K562 (cell line): ENCODE results near the gene RPS10. TPM values are rescaled to one million over a fixed set of nuclear protein-coding genes. Genes with fewer than 3 reads are reported as not detected.

ENCODE experiments used
- ARHGAP35 ChIP-seq: fragments of 450-650 bp; IDR thresholded peaks from 2 replicates; pipeline ENCODE4 v1.6.1; 2018; ENCODE audit not compliant: partially characterized antibody
- CCAR2 ChIP-seq: fragments of 200-400 bp; formaldehyde crosslinking; IDR thresholded peaks from 2 replicates; pipeline ENCODE4 v1.6.1; 2017; ENCODE audit warnings: mild to moderate bottlenecking, low read depth, low read length
- MCM2 ChIP-seq: fragments of 450-650 bp; IDR thresholded peaks from 2 replicates; pipeline ENCODE4 v1.6.1; 2017; ENCODE audit warnings: low read depth, mild to moderate bottlenecking
- MTA3 ChIP-seq: fragments of 450-650 bp; formaldehyde crosslinking; IDR thresholded peaks from 2 replicates; pipeline ENCODE4 v1.6.1; 2017; ENCODE audit warnings: mild to moderate bottlenecking, borderline replicate concordance
- NR2C1 ChIP-seq, 2 experiments: fragments of 450-650 bp; IDR thresholded peaks; 2 replicates each; pipeline ENCODE4 v1.6.1; 2017; ENCODE audit warnings: mild to moderate bottlenecking in 2 of 2, antibody characterized with exemption in 1 of 2, inconsistent platforms in 1 of 2, missing compliant biosample characterization in 1 of 2, missing genetic modification characterization in 1 of 2
- POLR2H ChIP-seq: IDR thresholded peaks from 2 replicates; pipeline ENCODE4 v1.6.1; 2016; ENCODE audit warnings: missing genetic modification characterization, low read depth, mild to moderate bottlenecking, control low read depth, missing compliant biosample characterization, moderate library complexity
- RUNX1 ChIP-seq: sonication (generic); IDR thresholded peaks from 2 replicates; pipeline ENCODE4 v1.6.1; 2016; ENCODE audit warnings: antibody characterized with exemption, low read depth
- ZC3H11A ChIP-seq: IDR thresholded peaks from 2 replicates; pipeline ENCODE4 v1.6.1; 2012; ENCODE audit warnings: low read depth, low read length, improper control_type of control experiment
- ZKSCAN3 ChIP-seq: fragments of 250-450 bp; sonication (Bioruptor Pico); IDR thresholded peaks from 2 replicates; pipeline ENCODE4 v1.4.0; 2020
- ZNF766 ChIP-seq: fragments of 200-800 bp; sonication (Bioruptor generic); conservative IDR thresholded peaks from 2 replicates; pipeline ENCODE4 v1.6.1; 2016; ENCODE audit warnings: missing genetic modification characterization, missing compliant biosample characterization
- polyA plus RNA-seq, 8 experiments: library from polyadenylated mRNA; depleted of rRNA in 4 of 8; stranded (reverse) in 5 of 8; unstranded in 3 of 8; fragments of >200 nt; fragmentation: Nextera tagmentation in 2 of 8; fragmentation: Illumina TruSeq in 1 of 8; extraction: Ambion mirVana in 2 of 8; extraction: Trizol in 1 of 8; gene quantifications; 2 replicates each; pipeline versions ENCODE4 v1.2.1 to v1.2.3, GENCODE V29; 2011 to 2014; ENCODE audit warnings: inconsistent platforms in 1 of 8, missing spikeins in 1 of 8
- total RNA-seq, 7 experiments: library from RNA; depleted of rRNA in 6 of 7; stranded (reverse); fragments of >200 nt in 6 of 7; fragmentation: Illumina TruSeq in 2 of 7; extraction: Trizol in 2 of 7; gene quantifications; 2 replicates each; pipeline versions ENCODE4 v1.2.1 to v1.2.3, GENCODE V29; 2011 to 2021; ENCODE audit warnings: low replicate concordance in 1 of 7
- TF ChIP-seq, protein P1 (sequence below): fragments of 250-450 bp; sonication (Bioruptor Pico); IDR thresholded peaks from 2 replicates; pipeline ENCODE4 v1.5.0; 2021; ENCODE audit warnings: mild to moderate bottlenecking, borderline replicate concordance
- TF ChIP-seq, protein P2 (sequence below): fragments of 250-450 bp; sonication (Bioruptor Pico); IDR thresholded peaks from 2 replicates; pipeline ENCODE4 v1.5.0; 2021
- TF ChIP-seq, protein P3 (sequence below), 3 experiments: fragments of 200-800 bp in 1 of 3; fragments of 250-450 bp in 1 of 3; fragments of 450-650 bp in 1 of 3; sonication (Bioruptor Pico) in 1 of 3; sonication (Bioruptor generic) in 1 of 3; formaldehyde crosslinking in 1 of 3; IDR thresholded peaks; 2 replicates each; pipeline versions ENCODE4 v1.6.1 to v1.8.0; 2016 to 2022; ENCODE audit warnings: mild to moderate bottlenecking in 2 of 3, missing genetic modification characterization in 2 of 3, missing compliant biosample characterization in 1 of 3, moderate library complexity in 1 of 3
- TF ChIP-seq, protein P4 (sequence below), 2 experiments: fragments of 450-650 bp in 1 of 2; IDR thresholded peaks; 2 replicates each; pipeline ENCODE4 v1.6.1; 2011 to 2017; ENCODE audit warnings: low read depth in 2 of 2, antibody characterized with exemption in 1 of 2, borderline replicate concordance in 1 of 2, low read length in 1 of 2, mild to moderate bottlenecking in 1 of 2, mixed read lengths in 1 of 2; ENCODE audit not compliant: control insufficient read depth in 1 of 2
- TF ChIP-seq, protein P5 (sequence below): fragments of 450-650 bp; IDR thresholded peaks from 2 replicates; pipeline ENCODE4 v1.6.1; 2016; ENCODE audit warnings: missing biosample characterization, missing genetic modification characterization

The RPS10 gene
- total and polyA plus RNA-seq, 9 of the 15 experiments (the other 6 are each of a cell fraction or from before 2014, with no cell fraction given): 2,680 to 5,251 (median 3,876) TPM

DNA sequence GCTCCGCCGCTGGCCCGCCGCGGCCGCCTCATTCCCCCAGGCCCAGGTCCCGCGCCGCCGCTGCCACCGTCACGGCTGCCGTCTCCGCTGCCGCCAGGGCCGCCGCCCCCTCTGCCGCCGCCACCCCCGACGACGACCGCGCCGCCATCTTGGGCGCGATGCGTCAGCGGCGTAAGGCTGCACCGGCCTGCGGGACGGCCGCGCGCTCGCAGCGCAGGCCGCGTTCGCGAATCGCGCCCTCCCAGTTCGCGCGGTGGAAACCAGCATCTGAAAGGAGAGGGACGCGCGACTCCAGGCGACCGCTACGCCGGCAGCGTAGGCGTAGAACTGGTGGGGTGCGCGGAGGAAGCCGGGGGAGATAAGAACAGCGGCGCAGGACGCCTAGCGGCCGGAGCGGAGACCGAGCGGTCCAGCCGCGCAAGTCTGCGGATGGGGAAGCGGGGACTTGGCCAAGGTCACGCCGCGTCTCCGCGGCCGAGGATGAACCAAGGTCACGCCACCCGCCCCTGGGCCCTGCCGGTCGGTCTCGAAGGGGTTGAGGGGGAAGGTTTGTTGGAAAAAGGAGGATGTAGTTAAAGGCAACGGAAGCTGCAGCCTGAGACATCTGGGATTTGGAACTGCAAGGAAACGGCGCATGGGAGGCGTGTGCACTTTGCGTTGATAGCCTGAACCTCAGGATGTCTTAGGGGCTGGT is 33.2 kb downstream of the RPS10 start, which contains the start of gene NUDT3 (continued):
- TF ChIP-seq RUNX1: no peak
- TF ChIP-seq, protein P1, sequence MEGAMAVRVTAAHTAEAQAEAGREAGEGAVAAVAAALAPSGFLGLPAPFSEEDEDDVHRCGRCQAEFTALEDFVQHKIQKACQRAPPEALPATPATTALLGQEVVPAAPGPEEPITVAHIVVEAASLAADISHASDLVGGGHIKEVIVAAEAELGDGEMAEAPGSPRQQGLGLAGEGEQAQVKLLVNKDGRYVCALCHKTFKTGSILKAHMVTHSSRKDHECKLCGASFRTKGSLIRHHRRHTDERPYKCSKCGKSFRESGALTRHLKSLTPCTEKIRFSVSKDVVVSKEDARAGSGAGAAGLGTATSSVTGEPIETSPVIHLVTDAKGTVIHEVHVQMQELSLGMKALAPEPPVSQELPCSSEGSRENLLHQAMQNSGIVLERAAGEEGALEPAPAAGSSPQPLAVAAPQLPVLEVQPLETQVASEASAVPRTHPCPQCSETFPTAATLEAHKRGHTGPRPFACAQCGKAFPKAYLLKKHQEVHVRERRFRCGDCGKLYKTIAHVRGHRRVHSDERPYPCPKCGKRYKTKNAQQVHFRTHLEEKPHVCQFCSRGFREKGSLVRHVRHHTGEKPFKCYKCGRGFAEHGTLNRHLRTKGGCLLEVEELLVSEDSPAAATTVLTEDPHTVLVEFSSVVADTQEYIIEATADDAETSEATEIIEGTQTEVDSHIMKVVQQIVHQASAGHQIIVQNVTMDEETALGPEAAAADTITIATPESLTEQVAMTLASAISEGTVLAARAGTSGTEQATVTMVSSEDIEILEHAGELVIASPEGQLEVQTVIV: no peak
- TF ChIP-seq MCM2: no peak
- TF ChIP-seq NR2C1 (IDR thresholded peaks at IDR 0.05): peak; percentile 35; the same call in 1 of the 2 replicates
- TF ChIP-seq NR2C1 (tag; IDR thresholded peaks at IDR 0.05): peak; percentile 75
- peak; percentile 89 for TF ChIP-seq MTA3
- TF ChIP-seq, protein P2, sequence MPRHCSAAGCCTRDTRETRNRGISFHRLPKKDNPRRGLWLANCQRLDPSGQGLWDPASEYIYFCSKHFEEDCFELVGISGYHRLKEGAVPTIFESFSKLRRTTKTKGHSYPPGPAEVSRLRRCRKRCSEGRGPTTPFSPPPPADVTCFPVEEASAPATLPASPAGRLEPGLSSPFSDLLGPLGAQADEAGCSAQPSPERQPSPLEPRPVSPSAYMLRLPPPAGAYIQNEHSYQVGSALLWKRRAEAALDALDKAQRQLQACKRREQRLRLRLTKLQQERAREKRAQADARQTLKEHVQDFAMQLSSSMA: no peak
- no peak for TF ChIP-seq CCAR2
- TF ChIP-seq ZKSCAN3: no peak
- peak; percentile 97 for TF ChIP-seq ARHGAP35
- TF ChIP-seq ZC3H11A: no peak
- TF ChIP-seq, protein P3, sequence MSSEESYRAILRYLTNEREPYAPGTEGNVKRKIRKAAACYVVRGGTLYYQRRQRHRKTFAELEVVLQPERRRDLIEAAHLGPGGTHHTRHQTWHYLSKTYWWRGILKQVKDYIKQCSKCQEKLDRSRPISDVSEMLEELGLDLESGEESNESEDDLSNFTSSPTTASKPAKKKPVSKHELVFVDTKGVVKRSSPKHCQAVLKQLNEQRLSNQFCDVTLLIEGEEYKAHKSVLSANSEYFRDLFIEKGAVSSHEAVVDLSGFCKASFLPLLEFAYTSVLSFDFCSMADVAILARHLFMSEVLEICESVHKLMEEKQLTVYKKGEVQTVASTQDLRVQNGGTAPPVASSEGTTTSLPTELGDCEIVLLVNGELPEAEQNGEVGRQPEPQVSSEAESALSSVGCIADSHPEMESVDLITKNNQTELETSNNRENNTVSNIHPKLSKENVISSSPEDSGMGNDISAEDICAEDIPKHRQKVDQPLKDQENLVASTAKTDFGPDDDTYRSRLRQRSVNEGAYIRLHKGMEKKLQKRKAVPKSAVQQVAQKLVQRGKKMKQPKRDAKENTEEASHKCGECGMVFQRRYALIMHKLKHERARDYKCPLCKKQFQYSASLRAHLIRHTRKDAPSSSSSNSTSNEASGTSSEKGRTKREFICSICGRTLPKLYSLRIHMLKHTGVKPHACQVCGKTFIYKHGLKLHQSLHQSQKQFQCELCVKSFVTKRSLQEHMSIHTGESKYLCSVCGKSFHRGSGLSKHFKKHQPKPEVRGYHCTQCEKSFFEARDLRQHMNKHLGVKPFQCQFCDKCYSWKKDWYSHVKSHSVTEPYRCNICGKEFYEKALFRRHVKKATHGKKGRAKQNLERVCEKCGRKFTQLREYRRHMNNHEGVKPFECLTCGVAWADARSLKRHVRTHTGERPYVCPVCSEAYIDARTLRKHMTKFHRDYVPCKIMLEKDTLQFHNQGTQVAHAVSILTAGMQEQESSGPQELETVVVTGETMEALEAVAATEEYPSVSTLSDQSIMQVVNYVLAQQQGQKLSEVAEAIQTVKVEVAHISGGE (CRISPR knock-in tag; IDR thresholded peaks at IDR 0.05): peak in 1 of 3 experiments; percentile 34; a peak in 2 of 6 replicates
- TF ChIP-seq ZNF766 (CRISPR knock-in tag): peak; percentile 31; the same call in 1 of the 2 replicates
- TF ChIP-seq, protein P4, sequence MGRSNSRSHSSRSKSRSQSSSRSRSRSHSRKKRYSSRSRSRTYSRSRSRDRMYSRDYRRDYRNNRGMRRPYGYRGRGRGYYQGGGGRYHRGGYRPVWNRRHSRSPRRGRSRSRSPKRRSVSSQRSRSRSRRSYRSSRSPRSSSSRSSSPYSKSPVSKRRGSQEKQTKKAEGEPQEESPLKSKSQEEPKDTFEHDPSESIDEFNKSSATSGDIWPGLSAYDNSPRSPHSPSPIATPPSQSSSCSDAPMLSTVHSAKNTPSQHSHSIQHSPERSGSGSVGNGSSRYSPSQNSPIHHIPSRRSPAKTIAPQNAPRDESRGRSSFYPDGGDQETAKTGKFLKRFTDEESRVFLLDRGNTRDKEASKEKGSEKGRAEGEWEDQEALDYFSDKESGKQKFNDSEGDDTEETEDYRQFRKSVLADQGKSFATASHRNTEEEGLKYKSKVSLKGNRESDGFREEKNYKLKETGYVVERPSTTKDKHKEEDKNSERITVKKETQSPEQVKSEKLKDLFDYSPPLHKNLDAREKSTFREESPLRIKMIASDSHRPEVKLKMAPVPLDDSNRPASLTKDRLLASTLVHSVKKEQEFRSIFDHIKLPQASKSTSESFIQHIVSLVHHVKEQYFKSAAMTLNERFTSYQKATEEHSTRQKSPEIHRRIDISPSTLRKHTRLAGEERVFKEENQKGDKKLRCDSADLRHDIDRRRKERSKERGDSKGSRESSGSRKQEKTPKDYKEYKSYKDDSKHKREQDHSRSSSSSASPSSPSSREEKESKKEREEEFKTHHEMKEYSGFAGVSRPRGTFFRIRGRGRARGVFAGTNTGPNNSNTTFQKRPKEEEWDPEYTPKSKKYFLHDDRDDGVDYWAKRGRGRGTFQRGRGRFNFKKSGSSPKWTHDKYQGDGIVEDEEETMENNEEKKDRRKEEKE (IDR thresholded peaks at IDR 0.05; ENCODE audit: borderline replicate concordance in 1 of 2, control insufficient read depth in 1 of 2, low read depth in 2 of 2, low read length in 1 of 2): no peak; a peak in 1 of 4 replicates
- TF ChIP-seq POLR2H (tag): peak; percentile 79
- TF ChIP-seq, protein P5, sequence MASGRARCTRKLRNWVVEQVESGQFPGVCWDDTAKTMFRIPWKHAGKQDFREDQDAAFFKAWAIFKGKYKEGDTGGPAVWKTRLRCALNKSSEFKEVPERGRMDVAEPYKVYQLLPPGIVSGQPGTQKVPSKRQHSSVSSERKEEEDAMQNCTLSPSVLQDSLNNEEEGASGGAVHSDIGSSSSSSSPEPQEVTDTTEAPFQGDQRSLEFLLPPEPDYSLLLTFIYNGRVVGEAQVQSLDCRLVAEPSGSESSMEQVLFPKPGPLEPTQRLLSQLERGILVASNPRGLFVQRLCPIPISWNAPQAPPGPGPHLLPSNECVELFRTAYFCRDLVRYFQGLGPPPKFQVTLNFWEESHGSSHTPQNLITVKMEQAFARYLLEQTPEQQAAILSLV (tag): no peak
